Endothelial cell of umbilical vein (primary cell): ENCODE results near the gene PCDH15. TPM values are rescaled to one million over a fixed set of nuclear protein-coding genes. Genes with fewer than 3 reads are reported as not detected.

ENCODE experiments used
- BruUV-seq: library from RNA; stranded (reverse); fragments of 400-500 nt; replicated peaks from 2 replicates; lab custom pipeline; 2021; lab: Mats Ljungman, UMichigan
- CTCF ChIA-PET: fragments of 300-600, 350-600 bp; sonication (Branson Sonifier 250); formaldehyde crosslinking; loops from one replicate; lab custom pipeline; 2021; ENCODE audit warnings: antibody characterized with exemption, inconsistent platforms; lab: Charles Lee
- POLR2A ChIA-PET: fragments of 300-600, 350-600 bp; sonication (Branson Sonifier 250); formaldehyde crosslinking; loops from one replicate; lab custom pipeline; 2021; ENCODE audit warnings: antibody characterized with exemption, inconsistent platforms; lab: Charles Lee
- DNase-seq: peaks from one replicate; pipeline ENCODE4 v3.0.0-alpha.2; 2011; ENCODE audit warnings: low read depth, low spot score
- FAIRE-seq: peaks from 2 replicates; lab custom pipeline; 2011; peaks lifted over from hg19 to GRCh38; lab: Jason Lieb, UNC
- H2AFZ ChIP-seq: 2 replicates; pipeline ENCODE4 v1.6.0; 2012; ENCODE audit warnings: low read depth, low read length, control low read depth, inconsistent platforms
- H3K27ac ChIP-seq: 2 replicates; pipeline ENCODE4 v1.5.1; 2011; ENCODE audit warnings: low read depth, mild to moderate bottlenecking, control low read depth, low read length, moderate library complexity; ENCODE audit not compliant: insufficient read depth
- H3K27me3 ChIP-seq, 2 experiments: 2 replicates each; pipeline versions ENCODE4 v1.6.0 to v1.6.1; 2011; ENCODE audit warnings: low read length in 2 of 2, mixed read lengths in 1 of 2; ENCODE audit not compliant: control insufficient read depth in 2 of 2, insufficient read depth in 2 of 2
- H3K36me3 ChIP-seq, 2 experiments: 2 replicates in 1 of 2; 3 replicates in 1 of 2; pipeline ENCODE4 v1.5.1; 2011; ENCODE audit warnings: low read length in 2 of 2, mild to moderate bottlenecking in 1 of 2, moderate library complexity in 1 of 2; ENCODE audit not compliant: control insufficient read depth in 2 of 2, insufficient read depth in 2 of 2; ENCODE audit errors: extremely low read depth in 1 of 2
- H3K4me1 ChIP-seq: 3 replicates; pipeline ENCODE4 v1.5.1; 2011; ENCODE audit warnings: mild to moderate bottlenecking, low read length; ENCODE audit not compliant: control insufficient read depth, insufficient read depth; ENCODE audit errors: extremely low read depth
- H3K4me2 ChIP-seq: 2 replicates; pipeline ENCODE4 v1.6.1; 2011; ENCODE audit warnings: low read length, control low read depth, mixed read lengths; ENCODE audit not compliant: insufficient read depth
- H3K4me3 ChIP-seq, 3 experiments: fragments of 200-600 bp in 1 of 3; sonication (generic), shearing (Covaris generic) in 1 of 3; replicated peaks in 1 of 3; 2 replicates each; pipeline ENCODE4 v1.5.1; 2011 to 2016; ENCODE audit warnings: control low read depth in 3 of 3, low read length in 3 of 3, mild to moderate bottlenecking in 2 of 3, inconsistent platforms in 1 of 3, low read depth in 1 of 3, moderate library complexity in 1 of 3; ENCODE audit not compliant: insufficient read depth in 1 of 3
- H3K79me2 ChIP-seq: 2 replicates; pipeline ENCODE4 v1.6.0; 2012; ENCODE audit warnings: low read length, inconsistent platforms; ENCODE audit not compliant: control insufficient read depth, insufficient read depth
- H3K9ac ChIP-seq: replicated peaks from 2 replicates; pipeline ENCODE3; 2011; ENCODE audit warnings: low read length, control low read depth; ENCODE audit not compliant: insufficient read depth; ENCODE audit errors: extremely low read depth
- H3K9me1 ChIP-seq: replicated peaks from 3 replicates; pipeline ENCODE4 v1.6.0; 2011; ENCODE audit warnings: mild to moderate bottlenecking, low read length; ENCODE audit not compliant: control insufficient read depth, insufficient read depth; ENCODE audit errors: extremely low read depth
- H3K9me3 ChIP-seq: replicated peaks from 2 replicates; pipeline ENCODE4 v1.5.1; 2012; ENCODE audit warnings: low read length, inconsistent platforms; ENCODE audit not compliant: control insufficient read depth, insufficient read depth
- H4K20me1 ChIP-seq: replicated peaks from 2 replicates; pipeline ENCODE3; 2011; ENCODE audit warnings: mild to moderate bottlenecking, low read length; ENCODE audit not compliant: control insufficient read depth, insufficient read depth; ENCODE audit errors: extremely low read depth
- EZH2 ChIP-seq: IDR thresholded peaks from 2 replicates; pipeline ENCODE4 v1.6.1; 2012; ENCODE audit warnings: borderline replicate concordance, low read depth, mild to moderate bottlenecking, moderate library complexity, low read length, inconsistent platforms; ENCODE audit not compliant: severe bottlenecking
- FOS ChIP-seq: IDR thresholded peaks from 2 replicates; pipeline ENCODE4 v1.6.1; 2011; ENCODE audit warnings: mild to moderate bottlenecking, low read length, moderate library complexity, borderline replicate concordance; ENCODE audit not compliant: insufficient read depth
- GATA2 ChIP-seq: IDR thresholded peaks from 2 replicates; pipeline ENCODE4 v1.7.0; 2011; ENCODE audit warnings: low read depth, mild to moderate bottlenecking, moderate library complexity, mixed read lengths, low read length; ENCODE audit not compliant: insufficient read length, insufficient read depth
- JUN ChIP-seq: IDR thresholded peaks from 2 replicates; pipeline ENCODE4 v1.6.1; 2011; ENCODE audit warnings: borderline replicate concordance, low read depth; ENCODE audit not compliant: insufficient read length, insufficient read depth
- MYC ChIP-seq: IDR thresholded peaks from one replicate; pipeline ENCODE4 v1.6.1; 2011; ENCODE audit warnings: mild to moderate bottlenecking, low read depth, low read length
- POLR2A ChIP-seq: IDR thresholded peaks from 2 replicates; pipeline ENCODE4 v1.6.1; 2012; ENCODE audit warnings: low read depth, mild to moderate bottlenecking, control low read depth, low read length
- POLR2AphosphoS5 ChIP-seq: IDR thresholded peaks from 2 replicates; pipeline ENCODE4 v1.6.1; 2012; ENCODE audit warnings: low read depth, mild to moderate bottlenecking, control low read depth, low read length, moderate library complexity; ENCODE audit not compliant: insufficient read depth
- dilution Hi-C: fragments of 300-500 bp; cut with MboI; formaldehyde crosslinking; loops from one replicate; pipeline ENCODE4 v1.15.0; 2019; ENCODE audit warnings: low sequenced_read_pairs; ENCODE audit not compliant: extremely low pct_ligation_motif_present
- intact Hi-C: fragments of 100-400 bp; cut with micrococcal nuclease; formaldehyde crosslinking; loops from one replicate; pipeline ENCODE4 v1.10.0; 2022
- polyA plus RNA-seq, 4 experiments: library from polyadenylated mRNA; depleted of rRNA in 3 of 4; stranded (reverse) in 3 of 4; unstranded in 1 of 4; fragments of >200 nt; gene quantifications; 2 replicates each; pipeline versions ENCODE4 v1.2.1 to v1.2.3, GENCODE V29; 2011 to 2012; ENCODE audit warnings: missing spikeins in 1 of 4
- total RNA-seq: library from RNA; stranded (reverse); gene quantifications from 2 replicates; pipeline ENCODE4 v1.2.3, GENCODE V29; 2021
- TF ChIP-seq, protein P1 (sequence below), 2 donors: IDR thresholded peaks; 1 replicate in 1 of 2; 2 replicates in 1 of 2; pipeline ENCODE4 v1.5.1; 2011; ENCODE audit warnings: low read length in 2 of 2, mild to moderate bottlenecking in 2 of 2, moderate library complexity in 2 of 2, control low read depth in 1 of 2, inconsistent platforms in 1 of 2, low read depth in 1 of 2; ENCODE audit not compliant: insufficient read depth in 1 of 2; ENCODE audit errors: extremely low read depth in 1 of 2
- TF ChIP-seq, protein P2 (sequence below): IDR thresholded peaks from 2 replicates; pipeline ENCODE4 v1.6.1; 2011; ENCODE audit not compliant: insufficient read depth, insufficient read length

PCDH15 gene
- total and polyA plus RNA-seq, 2 donors (not counting 3 experiments of a cell fraction or from before 2014, with no cell fraction given): 0.04 TPM; not detected in 1

DNA sequence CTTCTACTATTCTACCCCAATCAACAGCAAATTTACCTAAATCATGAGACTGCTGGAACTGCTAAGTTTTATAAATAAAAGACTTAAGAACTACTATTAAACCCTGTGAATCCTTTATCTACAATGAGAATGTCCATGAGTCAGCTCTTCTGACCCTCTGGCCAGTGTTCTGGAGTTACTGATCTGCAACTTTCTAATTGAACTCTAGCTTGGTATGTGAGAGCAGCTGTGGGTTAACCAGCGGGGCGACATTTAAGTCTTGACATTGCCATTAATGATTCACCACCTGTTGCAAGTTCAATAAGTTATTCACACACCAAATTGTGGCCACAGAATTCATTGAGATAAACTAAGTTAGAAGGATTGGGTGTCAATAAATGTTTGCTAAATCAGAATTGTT lies 359.8 kb downstream of the PCDH15 start:
- Histone ChIP-seq H3K9me3 (no peaks in the 10 kb centered on the region), H3K79me2 (no peaks in the 10 kb centered on the region), H4K20me1 (no peaks in the 10 kb centered on the region), H3K4me1 (no peaks in the 10 kb centered on the region), H3K36me3 (no peaks in the 10 kb centered on the region), H3K27me3 (no peaks in the 10 kb centered on the region), H3K4me3 (no peak overlapping the region), H2AFZ (no peak overlapping the region), H3K9ac (no peak overlapping the region), H3K4me2 (no peak overlapping the region), H3K27ac (no peak overlapping the region), H3K9me1 (no peaks in the 10 kb centered on the region)
- no TSS peak for BruUV-seq
- no peak for FAIRE-seq
- dilution Hi-C loops: no loop called here
- intact Hi-C loops: no loop called here
- POLR2A ChIA-PET: no interaction called here
- DNase-seq: no peak
- CTCF ChIA-PET: no interaction called here
- TF ChIP-seq POLR2AphosphoS5 (no peak), MYC (no peak), POLR2A (no peak), JUN (no peak), GATA2 (no peak), FOS (no peak), EZH2 (no peak)
- TF ChIP-seq, protein P1, sequence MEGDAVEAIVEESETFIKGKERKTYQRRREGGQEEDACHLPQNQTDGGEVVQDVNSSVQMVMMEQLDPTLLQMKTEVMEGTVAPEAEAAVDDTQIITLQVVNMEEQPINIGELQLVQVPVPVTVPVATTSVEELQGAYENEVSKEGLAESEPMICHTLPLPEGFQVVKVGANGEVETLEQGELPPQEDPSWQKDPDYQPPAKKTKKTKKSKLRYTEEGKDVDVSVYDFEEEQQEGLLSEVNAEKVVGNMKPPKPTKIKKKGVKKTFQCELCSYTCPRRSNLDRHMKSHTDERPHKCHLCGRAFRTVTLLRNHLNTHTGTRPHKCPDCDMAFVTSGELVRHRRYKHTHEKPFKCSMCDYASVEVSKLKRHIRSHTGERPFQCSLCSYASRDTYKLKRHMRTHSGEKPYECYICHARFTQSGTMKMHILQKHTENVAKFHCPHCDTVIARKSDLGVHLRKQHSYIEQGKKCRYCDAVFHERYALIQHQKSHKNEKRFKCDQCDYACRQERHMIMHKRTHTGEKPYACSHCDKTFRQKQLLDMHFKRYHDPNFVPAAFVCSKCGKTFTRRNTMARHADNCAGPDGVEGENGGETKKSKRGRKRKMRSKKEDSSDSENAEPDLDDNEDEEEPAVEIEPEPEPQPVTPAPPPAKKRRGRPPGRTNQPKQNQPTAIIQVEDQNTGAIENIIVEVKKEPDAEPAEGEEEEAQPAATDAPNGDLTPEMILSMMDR (IDR thresholded peaks at IDR 0.05; ENCODE audit: extremely low read depth in 1 of 2, insufficient read depth in 1 of 2, low read depth in 1 of 2, low read length in 2 of 2): no peak
- TF ChIP-seq, protein P2, sequence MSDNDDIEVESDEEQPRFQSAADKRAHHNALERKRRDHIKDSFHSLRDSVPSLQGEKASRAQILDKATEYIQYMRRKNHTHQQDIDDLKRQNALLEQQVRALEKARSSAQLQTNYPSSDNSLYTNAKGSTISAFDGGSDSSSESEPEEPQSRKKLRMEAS: no peak
